ENCODE data around the gene OTUD6A.

Gene OTUD6A

GRCh38 chrX:70042399-70043371 lies 19.6 kb upstream of the OTUD6A start:
- H3K4me3 ChIP-seq (replicated peaks; ENCODE audit: low read depth, low read length) = no peak overlapping the region
- DNase-seq (ENCODE audit: extremely low read depth, insufficient read length) = no peak
- H3K27me3 ChIP-seq (replicated peaks; ENCODE audit: control insufficient read depth, insufficient read depth, low read length) = no peaks in the 10 kb centered on the region
- H3K36me3 ChIP-seq (ENCODE audit: control insufficient read depth, insufficient read depth, low read length) = no peaks in the 10 kb centered on the region
- no peak for TF ChIP-seq CTCF (IDR thresholded peaks at IDR 0.05; ENCODE audit: insufficient read depth, low read length, poor library complexity, severe bottlenecking)

- H3K4me3 ChIP-seq (replicated peaks; ENCODE audit: low read depth, low read length) = no peak overlapping the region
- no peak for DNase-seq (ENCODE audit: extremely low read depth, insufficient read length)
- H3K27me3 ChIP-seq (replicated peaks; ENCODE audit: control insufficient read depth, insufficient read depth, low read length) = no peaks in the 10 kb centered on the region
- TF ChIP-seq CTCF (IDR thresholded peaks at IDR 0.05; ENCODE audit: insufficient read depth, low read length, poor library complexity, severe bottlenecking) = peak; percentile 2
- no peaks in the 10 kb centered on the region for H3K36me3 ChIP-seq (ENCODE audit: control insufficient read depth, insufficient read depth, low read length)
Observed at GRCh38 chrX:70043685-70044084, 18.6 kb upstream of the OTUD6A start.

- no peak for TF ChIP-seq CTCF (IDR thresholded peaks at IDR 0.05; ENCODE audit: insufficient read depth, low read length, poor library complexity, severe bottlenecking)
- H3K4me3 ChIP-seq (replicated peaks; ENCODE audit: low read depth, low read length) = no peak overlapping the region
- H3K36me3 ChIP-seq (ENCODE audit: control insufficient read depth, insufficient read depth, low read length) = no peaks in the 10 kb centered on the region
- no peaks in the 10 kb centered on the region for H3K27me3 ChIP-seq (replicated peaks; ENCODE audit: control insufficient read depth, insufficient read depth, low read length)
- no peak for DNase-seq (ENCODE audit: extremely low read depth, insufficient read length)
Observed at GRCh38 chrX:70044541-70045245, 17.6 kb upstream of the OTUD6A start.

DNA sequence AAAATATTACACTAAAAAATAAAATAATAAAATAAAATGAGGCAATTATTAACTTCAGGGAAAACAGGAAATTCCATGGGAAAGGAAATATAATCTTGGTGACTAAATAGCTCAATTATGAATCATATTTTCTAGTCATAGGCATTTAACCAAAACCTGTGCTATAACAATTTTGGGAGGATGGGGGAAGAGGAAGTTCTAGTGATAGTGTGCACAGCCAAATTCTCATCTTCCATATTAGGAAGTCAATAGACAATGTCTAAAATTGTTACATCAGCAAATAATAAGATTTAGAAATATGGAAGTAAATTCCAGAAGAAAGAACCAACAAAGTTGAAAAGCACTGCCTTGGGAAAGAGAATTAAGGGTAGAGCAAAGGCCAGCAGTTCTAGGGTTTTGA lies 15.3 kb upstream of the OTUD6A start:
- Histone ChIP-seq H3K27me3 (replicated peaks; ENCODE audit: control insufficient read depth, insufficient read depth, low read length) (no peaks in the 10 kb centered on the region), H3K4me3 (replicated peaks; ENCODE audit: low read depth, low read length) (no peak overlapping the region), H3K36me3 (ENCODE audit: control insufficient read depth, insufficient read depth, low read length) (no peaks in the 10 kb centered on the region)
- no peak for TF ChIP-seq CTCF (IDR thresholded peaks at IDR 0.05; ENCODE audit: insufficient read depth, low read length, poor library complexity, severe bottlenecking)
- no peak for DNase-seq (ENCODE audit: extremely low read depth, insufficient read length)

- no peaks in the 10 kb centered on the region for H3K27me3 ChIP-seq (replicated peaks; ENCODE audit: control insufficient read depth, insufficient read depth, low read length)
- TF ChIP-seq CTCF (IDR thresholded peaks at IDR 0.05; ENCODE audit: insufficient read depth, low read length, poor library complexity, severe bottlenecking) = no peak
Observed at GRCh38 chrX:70049406-70049805, 12.9 kb upstream of the OTUD6A start.

More at GRCh38 chrX:70049406-70049805, 12.9 kb upstream of the OTUD6A start:
- H3K4me3 ChIP-seq (replicated peaks; ENCODE audit: low read depth, low read length) = no peak overlapping the region
- no peaks in the 10 kb centered on the region for H3K36me3 ChIP-seq (ENCODE audit: control insufficient read depth, insufficient read depth, low read length)
- no peak for DNase-seq (ENCODE audit: extremely low read depth, insufficient read length)
